HG03196 (cell line): ENCODE data around the gene PHKB.

Experiments used
- ATAC-seq: cut with Tn5 transposase; IDR thresholded peaks from one replicate; pipeline ENCODE4 v1.9.1; 2021; ENCODE audit not compliant: unreplicated experiment

The PHKB gene

GRCh38 chr16:47622451-47623176 lies 161.5 kb downstream of the PHKB start:
- no peak for ATAC-seq

GRCh38 chr16:47624563-47624962 lies 163.4 kb downstream of the PHKB start:
- no peak for ATAC-seq

- ATAC-seq, result no peak
Observed at GRCh38 chr16:47625115-47625567, 164.0 kb downstream of the PHKB start.

- ATAC-seq, result no peak
Observed at GRCh38 chr16:47626246-47626645, 165.1 kb downstream of the PHKB start.

- no peak for ATAC-seq
Observed at GRCh38 chr16:47627085-47627639, 166.0 kb downstream of the PHKB start.

- no peak for ATAC-seq
Observed at GRCh38 chr16:47627721-47628120, 166.6 kb downstream of the PHKB start.

- no peak for ATAC-seq
Observed at GRCh38 chr16:47631131-47631530, 170.0 kb downstream of the PHKB start.

- no peak for ATAC-seq
Observed at GRCh38 chr16:47634126-47634525, 173.0 kb downstream of the PHKB start.

GRCh38 chr16:47634727-47635126 lies 173.6 kb downstream of the PHKB start:
- no peak for ATAC-seq

- no peak for ATAC-seq
Observed at GRCh38 chr16:47636501-47637099, 175.5 kb downstream of the PHKB start.

GRCh38 chr16:47638175-47638574 lies 177.0 kb downstream of the PHKB start:
- no peak for ATAC-seq

- ATAC-seq, result no peak
Observed at GRCh38 chr16:47640661-47641060, 179.5 kb downstream of the PHKB start.

GRCh38 chr16:47643323-47644000 lies 182.3 kb downstream of the PHKB start:
- no peak for ATAC-seq

GRCh38 chr16:47644166-47644565 lies 183.0 kb downstream of the PHKB start:
- ATAC-seq, result no peak

- no peak for ATAC-seq
Observed at GRCh38 chr16:47644661-47645060, 183.5 kb downstream of the PHKB start.

GRCh38 chr16:47646914-47647313 lies 185.8 kb downstream of the PHKB start:
- ATAC-seq, result no peak

GRCh38 chr16:47657032-47657431 lies 195.9 kb downstream of the PHKB start:
- ATAC-seq, result no peak

- ATAC-seq, result no peak
Observed at GRCh38 chr16:47657977-47658376, 196.8 kb downstream of the PHKB start.

GRCh38 chr16:47660540-47660939 lies 199.4 kb downstream of the PHKB start:
- ATAC-seq, result no peak

GRCh38 chr16:47664653-47665325 lies 203.7 kb downstream of the PHKB start:
- no peak for ATAC-seq

GRCh38 chr16:47666434-47666833 lies 205.3 kb downstream of the PHKB start:
- no peak for ATAC-seq
